ENCODE results near the gene LCE3B.

Gene LCE3B

GRCh38 chr1:152599934-152600333 lies 13.7 kb upstream of the LCE3B start, which contains the start of gene LCE3C:
Gene LCE3C (plus strand): TSS chr1:152600234. CDS start chr1:152600732, 498 bp downstream.
- Histone ChIP-seq H3K27me3 (ENCODE audit: control insufficient read depth in 5 of 5, insufficient read depth in 4 of 5, low read length in 5 of 5) (no peaks in the 10 kb centered on the region), H3K4me3 (ENCODE audit: low read depth in 1 of 5, low read length in 5 of 5) (no peak within 1 kb of the TSS), H3K36me3 (ENCODE audit: control insufficient read depth in 5 of 5, insufficient read depth in 5 of 5, low read length in 5 of 5) (no peaks in the 10 kb centered on the region), H3K4me1 (ENCODE audit: control insufficient read depth in 5 of 5, insufficient read depth in 5 of 5, low read length in 5 of 5) (no peaks in the 10 kb centered on the region), H3K27ac (ENCODE audit: low read depth, low read length) (no peak within 1 kb of the TSS), H3K9me3 (ENCODE audit: control insufficient read depth in 5 of 5, low read length in 5 of 5) (peaks cover 0 to 8% (median 0%) of the 10 kb centered on the region in 5 donors), H3K9ac (ENCODE audit: low read length in 5 of 5) (no peak within 1 kb of the TSS)

GRCh38 chr1:152621993-152622392 lies 8.4 kb downstream of the LCE3B start:
- no peaks in the 10 kb centered on the region for H3K27me3 ChIP-seq (ENCODE audit: control insufficient read depth in 5 of 5, insufficient read depth in 4 of 5, low read length in 5 of 5)
- no peak overlapping the region for H3K9ac ChIP-seq (ENCODE audit: low read length in 5 of 5)
- no peaks in the 10 kb centered on the region for H3K36me3 ChIP-seq (ENCODE audit: control insufficient read depth in 5 of 5, insufficient read depth in 5 of 5, low read length in 5 of 5)
- peak overlapping the region; percentile 75 for H3K27ac ChIP-seq (ENCODE audit: low read depth, low read length)
- peak overlapping the region in 1 of 5 donors; percentile 5 for H3K4me3 ChIP-seq (ENCODE audit: low read depth in 1 of 5, low read length in 5 of 5)
- peaks cover 9 to 28% (median 26%) of the 10 kb centered on the region in 5 donors for H3K9me3 ChIP-seq (ENCODE audit: control insufficient read depth in 5 of 5, low read length in 5 of 5)
- peaks cover 0 to 22% (median 19%) of the 10 kb centered on the region in 5 donors for H3K4me1 ChIP-seq (ENCODE audit: control insufficient read depth in 5 of 5, insufficient read depth in 5 of 5, low read length in 5 of 5)

- Histone ChIP-seq H3K9me3 (ENCODE audit: control insufficient read depth in 5 of 5, low read length in 5 of 5) (peaks cover 9 to 24% (median 23%) of the 10 kb centered on the region in 5 donors), H3K4me3 (ENCODE audit: low read depth in 1 of 5, low read length in 5 of 5) (peak within 1 kb of the TSS in 3 of 5 donors; percentile 5 to 23 (median 16))
Observed at GRCh38 chr1:152622803-152623202, 9.2 kb downstream of the LCE3B start, which contains the start of gene LCE3A. Gene LCE3A (minus strand): TSS chr1:152623103. CDS start chr1:152623103, 0 bp downstream.

GRCh38 chr1:152623203-152623844 lies 9.7 kb downstream of the LCE3B start:
- H3K36me3 ChIP-seq (ENCODE audit: control insufficient read depth in 5 of 5, insufficient read depth in 5 of 5, low read length in 5 of 5): no peaks in the 10 kb centered on the region
- H3K9ac ChIP-seq (ENCODE audit: low read length in 5 of 5): peak overlapping the region in 1 of 5 donors; percentile 1
- peak overlapping the region; percentile 75 for H3K27ac ChIP-seq (ENCODE audit: low read depth, low read length)
- peak overlapping the region in 2 of 5 donors; percentile 16 to 23 for H3K4me3 ChIP-seq (ENCODE audit: low read depth in 1 of 5, low read length in 5 of 5)
- H3K9me3 ChIP-seq (ENCODE audit: control insufficient read depth in 5 of 5, low read length in 5 of 5): peaks cover 9 to 19% (median 17%) of the 10 kb centered on the region in 5 donors
- H3K27me3 ChIP-seq (ENCODE audit: control insufficient read depth in 5 of 5, insufficient read depth in 4 of 5, low read length in 5 of 5): no peaks in the 10 kb centered on the region
- H3K4me1 ChIP-seq (ENCODE audit: control insufficient read depth in 5 of 5, insufficient read depth in 5 of 5, low read length in 5 of 5): peaks cover 3 to 34% (median 27%) of the 10 kb centered on the region in 5 donors

More at GRCh38 chr1:152622803-152623202, 9.2 kb downstream of the LCE3B start, which contains the start of gene LCE3A:
- peaks cover 0 to 30% (median 23%) of the 10 kb centered on the region in 5 donors for H3K4me1 ChIP-seq (ENCODE audit: control insufficient read depth in 5 of 5, insufficient read depth in 5 of 5, low read length in 5 of 5)
- no peaks in the 10 kb centered on the region for H3K36me3 ChIP-seq (ENCODE audit: control insufficient read depth in 5 of 5, insufficient read depth in 5 of 5, low read length in 5 of 5)
- H3K9ac ChIP-seq (ENCODE audit: low read length in 5 of 5): peak within 1 kb of the TSS in 1 of 5 donors; percentile 1
- peak within 1 kb of the TSS; percentile 75 for H3K27ac ChIP-seq (ENCODE audit: low read depth, low read length)
- no peaks in the 10 kb centered on the region for H3K27me3 ChIP-seq (ENCODE audit: control insufficient read depth in 5 of 5, insufficient read depth in 4 of 5, low read length in 5 of 5)

GRCh38 chr1:152626744-152627143 lies 13.1 kb downstream of the LCE3B start:
- Histone ChIP-seq H3K9ac (ENCODE audit: low read length in 5 of 5) (no peak overlapping the region), H3K4me3 (ENCODE audit: low read depth in 1 of 5, low read length in 5 of 5) (no peak overlapping the region), H3K27ac (ENCODE audit: low read depth, low read length) (no peak overlapping the region), H3K27me3 (ENCODE audit: control insufficient read depth in 5 of 5, insufficient read depth in 4 of 5, low read length in 5 of 5) (no peaks in the 10 kb centered on the region), H3K4me1 (ENCODE audit: control insufficient read depth in 5 of 5, insufficient read depth in 5 of 5, low read length in 5 of 5) (peaks cover 3 to 44% (median 39%) of the 10 kb centered on the region in 5 donors), H3K9me3 (ENCODE audit: control insufficient read depth in 5 of 5, low read length in 5 of 5) (peaks cover 0 to 18% (median 7%) of the 10 kb centered on the region in 5 donors), H3K36me3 (ENCODE audit: control insufficient read depth in 5 of 5, insufficient read depth in 5 of 5, low read length in 5 of 5) (no peaks in the 10 kb centered on the region)

GRCh38 chr1:152630596-152630995 lies 17.0 kb downstream of the LCE3B start:
- no peak overlapping the region for H3K9ac ChIP-seq (ENCODE audit: low read length in 5 of 5)
- no peaks in the 10 kb centered on the region for H3K27me3 ChIP-seq (ENCODE audit: control insufficient read depth in 5 of 5, insufficient read depth in 4 of 5, low read length in 5 of 5)
- H3K36me3 ChIP-seq (ENCODE audit: control insufficient read depth in 5 of 5, insufficient read depth in 5 of 5, low read length in 5 of 5): no peaks in the 10 kb centered on the region
- no peak overlapping the region for H3K27ac ChIP-seq (ENCODE audit: low read depth, low read length)
- peaks cover 3 to 23% (median 19%) of the 10 kb centered on the region in 5 donors for H3K4me1 ChIP-seq (ENCODE audit: control insufficient read depth in 5 of 5, insufficient read depth in 5 of 5, low read length in 5 of 5)
- H3K4me3 ChIP-seq (ENCODE audit: low read depth in 1 of 5, low read length in 5 of 5): no peak overlapping the region
- peaks cover 0 to 23% (median 7%) of the 10 kb centered on the region in 5 donors for H3K9me3 ChIP-seq (ENCODE audit: control insufficient read depth in 5 of 5, low read length in 5 of 5)

GRCh38 chr1:152640351-152640750 lies 26.7 kb downstream of the LCE3B start:
- H3K9me3 ChIP-seq (ENCODE audit: control insufficient read depth in 5 of 5, low read length in 5 of 5): peaks cover 0 to 6% (median 2%) of the 10 kb centered on the region in 5 donors
- peaks cover 0 to 3% (median 0%) of the 10 kb centered on the region in 5 donors for H3K27me3 ChIP-seq (ENCODE audit: control insufficient read depth in 5 of 5, insufficient read depth in 4 of 5, low read length in 5 of 5)
- H3K36me3 ChIP-seq (ENCODE audit: control insufficient read depth in 5 of 5, insufficient read depth in 5 of 5, low read length in 5 of 5): no peaks in the 10 kb centered on the region
- H3K27ac ChIP-seq (ENCODE audit: low read depth, low read length): no peak overlapping the region
- no peak overlapping the region for H3K4me3 ChIP-seq (ENCODE audit: low read depth in 1 of 5, low read length in 5 of 5)
- H3K9ac ChIP-seq (ENCODE audit: low read length in 5 of 5): no peak overlapping the region
- H3K4me1 ChIP-seq (ENCODE audit: control insufficient read depth in 5 of 5, insufficient read depth in 5 of 5, low read length in 5 of 5): peaks cover 0 to 14% (median 9%) of the 10 kb centered on the region in 5 donors

GRCh38 chr1:152643945-152644344 lies 30.3 kb downstream of the LCE3B start:
- Histone ChIP-seq H3K4me3 (ENCODE audit: low read depth in 1 of 5, low read length in 5 of 5) (no peak overlapping the region), H3K27ac (ENCODE audit: low read depth, low read length) (no peak overlapping the region), H3K9ac (ENCODE audit: low read length in 5 of 5) (no peak overlapping the region)

GRCh38 chr1:152645146-152645545 lies 31.5 kb downstream of the LCE3B start:
- no peaks in the 10 kb centered on the region for H3K9me3 ChIP-seq (ENCODE audit: control insufficient read depth in 5 of 5, low read length in 5 of 5)
- peaks cover 0 to 3% (median 0%) of the 10 kb centered on the region in 5 donors for H3K27me3 ChIP-seq (ENCODE audit: control insufficient read depth in 5 of 5, insufficient read depth in 4 of 5, low read length in 5 of 5)
- no peak overlapping the region for H3K27ac ChIP-seq (ENCODE audit: low read depth, low read length)
- H3K36me3 ChIP-seq (ENCODE audit: control insufficient read depth in 5 of 5, insufficient read depth in 5 of 5, low read length in 5 of 5): no peaks in the 10 kb centered on the region
- no peak overlapping the region for H3K9ac ChIP-seq (ENCODE audit: low read length in 5 of 5)
- peaks cover 0 to 14% (median 9%) of the 10 kb centered on the region in 5 donors for H3K4me1 ChIP-seq (ENCODE audit: control insufficient read depth in 5 of 5, insufficient read depth in 5 of 5, low read length in 5 of 5)
- no peak overlapping the region for H3K4me3 ChIP-seq (ENCODE audit: low read depth in 1 of 5, low read length in 5 of 5)

More at GRCh38 chr1:152643945-152644344, 30.3 kb downstream of the LCE3B start:
- H3K36me3 ChIP-seq (ENCODE audit: control insufficient read depth in 5 of 5, insufficient read depth in 5 of 5, low read length in 5 of 5): no peaks in the 10 kb centered on the region
- peaks cover 0 to 2% (median 0%) of the 10 kb centered on the region in 5 donors for H3K9me3 ChIP-seq (ENCODE audit: control insufficient read depth in 5 of 5, low read length in 5 of 5)
- H3K4me1 ChIP-seq (ENCODE audit: control insufficient read depth in 5 of 5, insufficient read depth in 5 of 5, low read length in 5 of 5): peaks cover 0 to 14% (median 9%) of the 10 kb centered on the region in 5 donors
- peaks cover 0 to 3% (median 0%) of the 10 kb centered on the region in 5 donors for H3K27me3 ChIP-seq (ENCODE audit: control insufficient read depth in 5 of 5, insufficient read depth in 4 of 5, low read length in 5 of 5)

GRCh38 chr1:152646656-152647055 lies 33.0 kb downstream of the LCE3B start:
- H3K27me3 ChIP-seq (ENCODE audit: control insufficient read depth in 5 of 5, insufficient read depth in 4 of 5, low read length in 5 of 5): peaks cover 0 to 3% (median 0%) of the 10 kb centered on the region in 5 donors
- no peak overlapping the region for H3K9ac ChIP-seq (ENCODE audit: low read length in 5 of 5)
- no peak overlapping the region for H3K27ac ChIP-seq (ENCODE audit: low read depth, low read length)
- no peaks in the 10 kb centered on the region for H3K9me3 ChIP-seq (ENCODE audit: control insufficient read depth in 5 of 5, low read length in 5 of 5)
- no peak overlapping the region for H3K4me3 ChIP-seq (ENCODE audit: low read depth in 1 of 5, low read length in 5 of 5)
- H3K36me3 ChIP-seq (ENCODE audit: control insufficient read depth in 5 of 5, insufficient read depth in 5 of 5, low read length in 5 of 5): no peaks in the 10 kb centered on the region
- peaks cover 0 to 14% (median 9%) of the 10 kb centered on the region in 5 donors for H3K4me1 ChIP-seq (ENCODE audit: control insufficient read depth in 5 of 5, insufficient read depth in 5 of 5, low read length in 5 of 5)

All from subcutaneous abdominal adipose tissue (tissue), 5 donors.